ENCODE measurements around the gene KRT15. TPM values are rescaled to one million over a fixed set of nuclear protein-coding genes. Genes with fewer than 3 reads are reported as not detected.

Gene KRT15
- total and polyA plus RNA-seq, 9 of the 15 experiments (the other 6 are each of a cell fraction or from before 2014, with no cell fraction given): 0.28 to 4.4 (median 0.56) TPM

- TF ChIP-seq ZBTB40 (IDR thresholded peaks at IDR 0.05): no peak
- no peak for TF ChIP-seq ZBTB40 (CRISPR knock-in tag; IDR thresholded peaks at IDR 0.05)
- no peak for TF ChIP-seq TBL1XR1 (IDR thresholded peaks at IDR 0.05; ENCODE audit: low read length in 2 of 2)
- TF ChIP-seq DPF2 (IDR thresholded peaks at IDR 0.05): 0 out of 2 replicates have a peak, but pooled peaks have one; percentile 34
- TF ChIP-seq CC2D1A (IDR thresholded peaks at IDR 0.05): no peak
- TF ChIP-seq HMGXB4 (CRISPR knock-in tag; IDR thresholded peaks at IDR 0.05): no peak
- TF ChIP-seq ZNF143 (CRISPR knock-in tag; IDR thresholded peaks at IDR 0.05): no peak
- no peak for TF ChIP-seq HDGF (IDR thresholded peaks at IDR 0.05)
- TF ChIP-seq SMARCB1 (IDR thresholded peaks at IDR 0.05; ENCODE audit: insufficient read length, low read depth): no peak
- TF ChIP-seq ZBTB33 (CRISPR knock-in tag; IDR thresholded peaks at IDR 0.05): no peak
- no peak for TF ChIP-seq ZNF449 (CRISPR knock-in tag; IDR thresholded peaks at IDR 0.05)
- TF ChIP-seq MYNN (IDR thresholded peaks at IDR 0.05): peak; percentile 83
- no peak for TF ChIP-seq MYNN (CRISPR knock-in tag; IDR thresholded peaks at IDR 0.05)
- TF ChIP-seq TARDBP (IDR thresholded peaks at IDR 0.05): no peak
Observed at GRCh38 chr17:41496803-41497484, 21.7 kb downstream of the KRT15 start (continued).
